Coronary artery (tissue), 2 donors: ENCODE measurements around the gene CRYGN.

Source experiments
- DNase-seq: peaks from one replicate; pipeline ENCODE4 v3.0.0-alpha.2; 2017; ENCODE audit warnings: low spot score
- H3K27ac ChIP-seq, 2 donors: fragments of 200-600 bp; sonication (generic); one replicate each; pipeline ENCODE4 v1.5.1; 2016 to 2019
- H3K4me3 ChIP-seq: fragments of 200-600 bp; sonication (generic); 2 replicates; pipeline ENCODE4 v1.5.1; 2016; ENCODE audit warnings: mild to moderate bottlenecking, moderate library complexity
- CTCF ChIP-seq: fragments of 200-600 bp; sonication (generic); IDR thresholded peaks from one replicate; pipeline ENCODE4 v1.5.1; 2019; ENCODE audit warnings: antibody characterized with exemption

Gene CRYGN

DNA sequence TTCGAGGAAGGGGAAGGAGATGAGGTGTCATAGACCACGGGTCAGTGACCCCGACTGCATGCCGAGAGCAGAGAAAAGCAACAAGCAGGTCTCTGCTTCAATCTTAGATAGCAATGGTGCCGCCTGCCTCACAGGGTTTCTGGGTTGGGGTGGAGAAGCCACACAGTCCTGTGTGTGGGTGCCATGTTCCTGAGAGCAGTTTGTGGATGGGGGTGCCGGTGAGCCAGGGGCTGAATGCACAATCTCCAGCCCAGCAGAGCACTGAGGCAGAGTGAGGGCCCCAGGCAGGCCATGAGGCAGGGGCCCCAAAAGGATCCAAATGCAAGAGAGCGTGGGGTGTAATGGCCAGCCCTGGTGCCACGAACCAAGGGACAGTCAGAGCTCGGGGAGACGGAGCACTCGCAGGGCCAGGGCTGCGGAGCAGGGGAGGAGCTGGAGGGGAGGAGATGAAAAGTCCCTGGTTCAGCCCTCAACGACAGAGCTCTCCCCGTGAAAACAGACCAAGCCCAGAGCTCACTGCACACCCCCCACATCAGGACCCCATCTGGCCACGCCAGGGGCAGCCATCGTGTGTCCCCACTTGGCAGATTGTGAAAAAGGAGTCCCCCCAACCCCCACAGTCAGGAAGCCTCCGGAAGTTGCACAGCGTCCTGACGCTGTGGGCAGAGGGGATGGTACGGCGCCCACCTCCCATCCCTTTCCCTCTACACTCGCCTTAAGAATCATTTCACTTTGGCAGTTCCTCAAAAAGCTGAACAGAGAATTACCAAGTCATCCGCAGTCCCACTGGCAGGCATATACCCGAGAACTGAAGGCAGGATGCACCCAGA lies 50.0 kb downstream of the CRYGN start:
- no peak for TF ChIP-seq CTCF
- Histone ChIP-seq H3K27ac (no peak overlapping the region), H3K4me3 (no peak overlapping the region)
- no peak for DNase-seq

GRCh38 chr7:151389096-151389767 lies 50.7 kb downstream of the CRYGN start:
- Histone ChIP-seq H3K27ac (no peak overlapping the region), H3K4me3 (no peak overlapping the region)
- TF ChIP-seq CTCF, result no peak
- DNase-seq, result no peak

- no peak for TF ChIP-seq CTCF
- DNase-seq, result no peak
- H3K4me3 ChIP-seq, result no peak overlapping the region
- H3K27ac ChIP-seq, result no peak overlapping the region
These were observed 51.5 kb downstream of the CRYGN start for GRCh38 chr7:151388430-151388829.

DNA sequence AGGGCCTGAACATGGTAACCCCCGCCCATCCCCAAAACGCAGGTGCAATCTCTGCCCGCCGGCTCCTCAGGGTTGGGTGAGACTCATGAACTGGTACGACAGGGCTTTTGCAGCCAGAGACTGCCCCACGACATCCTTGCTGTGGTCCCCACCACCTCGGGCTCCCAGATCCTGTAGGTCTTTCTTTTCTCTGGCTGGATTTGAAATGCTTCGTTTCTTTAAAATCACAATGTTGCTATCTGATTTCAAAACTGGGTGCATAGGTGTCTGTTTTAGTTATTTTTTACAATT lies 52.0 kb downstream of the CRYGN start:
- no peak for TF ChIP-seq CTCF
- Histone ChIP-seq H3K4me3 (no peak overlapping the region), H3K27ac (no peak overlapping the region)
- no peak for DNase-seq

DNA sequence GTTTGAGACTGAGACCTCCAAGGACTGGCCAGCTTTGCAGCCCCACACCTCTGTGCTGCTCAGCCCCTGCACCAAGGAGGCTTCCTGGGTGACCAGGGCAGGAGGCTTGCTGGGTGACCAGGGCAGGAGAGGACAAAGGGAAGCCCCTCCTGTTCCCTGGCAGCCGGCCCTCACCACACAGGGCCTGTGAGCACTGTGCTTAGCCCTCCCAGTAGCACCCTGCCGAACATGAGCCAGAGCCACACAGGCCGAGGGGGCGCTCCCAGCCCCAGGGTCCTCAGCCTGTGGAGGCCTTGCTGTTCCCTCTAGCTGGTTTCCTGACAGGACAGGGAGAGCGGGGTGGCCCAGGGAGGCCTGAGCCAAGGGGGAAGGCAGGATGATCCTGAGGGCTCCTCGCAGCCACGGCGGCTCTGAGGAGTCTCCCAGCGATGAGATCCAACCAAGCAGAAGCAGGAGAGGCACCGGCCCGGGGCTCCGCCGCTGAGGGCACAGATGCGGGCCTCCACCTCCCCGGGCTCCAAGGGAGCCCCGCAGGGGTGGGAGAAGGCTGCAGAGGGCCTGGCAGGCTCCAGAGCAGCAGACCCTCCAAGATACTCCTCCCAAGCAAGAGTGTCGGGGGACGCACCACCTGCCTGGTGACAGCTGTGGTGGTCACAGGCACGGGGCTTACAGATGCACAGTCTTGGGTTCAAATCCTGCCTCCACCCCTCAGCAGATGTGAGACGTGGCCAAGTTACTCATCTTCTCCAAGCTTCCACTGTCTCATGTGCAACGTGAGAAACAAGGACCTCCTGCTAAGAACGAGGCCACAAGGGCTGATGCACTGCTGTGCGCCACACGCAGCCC lies 52.6 kb downstream of the CRYGN start:
- H3K4me3 ChIP-seq, result no peak overlapping the region
- DNase-seq, result no peak
- TF ChIP-seq CTCF, result no peak
- H3K27ac ChIP-seq, result no peak overlapping the region

- no peak for DNase-seq
- no peak for TF ChIP-seq CTCF
- Histone ChIP-seq H3K4me3 (no peak overlapping the region), H3K27ac (no peak overlapping the region)
These were observed 53.4 kb downstream of the CRYGN start for GRCh38 chr7:151386301-151387160.
